Ovary (tissue), 1 donor: ENCODE results near the gene ZNF587B.

ENCODE experiments used
- EP300 ChIP-seq: sonication (generic); formaldehyde crosslinking; IDR thresholded peaks from one replicate; pipeline ENCODE4 v1.6.1; 2017; ENCODE audit warnings: antibody characterized with exemption
- POLR2A ChIP-seq: fragments of 450-650 bp; IDR thresholded peaks from one replicate; pipeline ENCODE4 v1.6.1; 2017; ENCODE audit warnings: antibody characterized with exemption, mild to moderate bottlenecking, moderate library complexity

DNA sequence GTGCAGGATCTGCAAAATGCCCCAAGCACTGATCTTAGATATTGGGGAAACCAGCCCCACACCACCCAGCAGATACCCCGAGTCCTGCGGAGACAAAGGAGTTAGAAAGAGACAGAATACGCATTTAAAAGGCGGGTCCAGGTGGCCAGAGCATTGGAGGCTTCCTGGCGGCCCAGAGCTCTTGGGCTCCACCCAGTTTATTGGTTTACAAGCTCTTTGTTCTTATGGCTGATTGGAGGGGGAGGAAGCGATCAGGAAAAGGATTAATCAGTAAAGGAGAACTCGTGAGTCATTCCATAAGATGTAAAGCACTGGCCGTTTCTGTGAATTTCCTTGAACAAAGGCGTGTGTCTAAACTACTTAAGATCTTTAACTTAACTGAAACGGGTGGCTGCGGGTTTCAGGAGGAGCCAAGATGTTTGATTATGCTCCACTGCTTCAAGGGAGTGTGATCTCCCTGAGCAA is 20.5 kb downstream of the ZNF587B start:
- no peak for TF ChIP-seq POLR2A
- no peak for TF ChIP-seq EP300
